GM19372 (cell line): Measurements from ENCODE around the gene PYGM.

Experiments
- ATAC-seq: cut with Tn5 transposase; IDR thresholded peaks from one replicate; pipeline ENCODE4 v1.9.1; 2021; ENCODE audit warnings: mild to moderate bottlenecking, low read depth, moderate library complexity; ENCODE audit not compliant: unreplicated experiment

Gene PYGM

GRCh38 chr11:64769283-64769682 is 9.5 kb upstream of the PYGM start:
- ATAC-seq = no peak

GRCh38 chr11:64768300-64768694 is 8.5 kb upstream of the PYGM start:
- no peak for ATAC-seq

- ATAC-seq = no peak
These were observed 7.8 kb upstream of the PYGM start for GRCh38 chr11:64767344-64768299.

GRCh38 chr11:64766881-64767280 is 7.1 kb upstream of the PYGM start:
- no peak for ATAC-seq

- ATAC-seq = no peak
These were observed 6.3 kb upstream of the PYGM start for GRCh38 chr11:64765851-64766665.

- ATAC-seq = no peak
These were observed 5.6 kb upstream of the PYGM start for GRCh38 chr11:64765291-64765850.

- no peak for ATAC-seq
These were observed 5.0 kb upstream of the PYGM start for GRCh38 chr11:64764753-64765152.

GRCh38 chr11:64764040-64764611 is 4.4 kb upstream of the PYGM start:
- no peak for ATAC-seq

GRCh38 chr11:64763526-64764039 is 3.8 kb upstream of the PYGM start:
- ATAC-seq = no peak

- no peak for ATAC-seq
These were observed 3.1 kb upstream of the PYGM start for GRCh38 chr11:64762674-64763525.

GRCh38 chr11:64762277-64762673 is 2.5 kb upstream of the PYGM start:
- no peak for ATAC-seq

GRCh38 chr11:64760759-64761420 is 1.1 kb upstream of the PYGM start:
- ATAC-seq = no peak

GRCh38 chr11:64759131-64759721 is 548 bp downstream of the PYGM start:
- no peak for ATAC-seq

GRCh38 chr11:64758330-64759079 is 1.3 kb downstream of the PYGM start:
- no peak for ATAC-seq

GRCh38 chr11:64757549-64758329 is 2.0 kb downstream of the PYGM start:
- ATAC-seq = no peak

GRCh38 chr11:64755681-64756361 is 4.0 kb downstream of the PYGM start:
- ATAC-seq = no peak
